Measurements from ENCODE around the gene TNS1. TPM values are rescaled to one million over a fixed set of nuclear protein-coding genes. Genes with fewer than 3 reads are reported as not detected.

The TNS1 gene
- total RNA-seq, 1 donor from 2014 or later, result 1.6 TPM

DNA sequence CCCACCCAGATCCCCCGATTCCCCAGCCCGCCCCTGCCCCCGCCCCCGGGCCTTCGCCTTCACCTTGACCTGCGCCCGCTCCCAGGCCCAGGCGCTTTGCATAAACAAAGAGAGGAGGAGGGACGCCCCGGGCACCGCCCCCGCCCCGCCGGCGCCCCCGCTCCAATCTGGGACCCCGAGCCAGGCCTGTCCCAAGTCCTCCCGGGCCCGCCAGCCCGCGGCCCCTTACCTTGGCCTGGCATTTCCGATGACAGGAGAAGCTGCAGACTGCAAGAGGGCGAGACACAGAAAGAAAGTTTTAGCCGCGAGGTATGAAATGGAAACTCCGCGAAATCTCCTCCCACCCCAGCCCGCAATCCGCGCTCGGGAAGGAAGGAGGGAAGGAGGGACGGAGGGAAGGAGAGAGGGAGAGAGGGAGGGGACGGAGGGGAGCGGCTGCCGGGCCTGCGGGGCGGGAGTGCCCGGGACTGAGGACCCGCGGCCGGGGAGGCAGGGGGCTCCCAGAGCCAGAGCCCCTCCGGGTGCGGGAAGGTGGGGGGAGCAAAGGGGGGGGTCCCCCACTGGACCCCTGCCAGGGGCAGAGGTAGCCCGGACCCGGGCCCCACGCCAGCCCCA is 24.2 kb downstream of the TNS1 start:
- DNase-seq (ENCODE audit: low read depth), result no peak
- no peaks in the 10 kb centered on the region for H3K36me3 ChIP-seq (ENCODE audit: control insufficient read depth, insufficient read depth, low read length)

DNA sequence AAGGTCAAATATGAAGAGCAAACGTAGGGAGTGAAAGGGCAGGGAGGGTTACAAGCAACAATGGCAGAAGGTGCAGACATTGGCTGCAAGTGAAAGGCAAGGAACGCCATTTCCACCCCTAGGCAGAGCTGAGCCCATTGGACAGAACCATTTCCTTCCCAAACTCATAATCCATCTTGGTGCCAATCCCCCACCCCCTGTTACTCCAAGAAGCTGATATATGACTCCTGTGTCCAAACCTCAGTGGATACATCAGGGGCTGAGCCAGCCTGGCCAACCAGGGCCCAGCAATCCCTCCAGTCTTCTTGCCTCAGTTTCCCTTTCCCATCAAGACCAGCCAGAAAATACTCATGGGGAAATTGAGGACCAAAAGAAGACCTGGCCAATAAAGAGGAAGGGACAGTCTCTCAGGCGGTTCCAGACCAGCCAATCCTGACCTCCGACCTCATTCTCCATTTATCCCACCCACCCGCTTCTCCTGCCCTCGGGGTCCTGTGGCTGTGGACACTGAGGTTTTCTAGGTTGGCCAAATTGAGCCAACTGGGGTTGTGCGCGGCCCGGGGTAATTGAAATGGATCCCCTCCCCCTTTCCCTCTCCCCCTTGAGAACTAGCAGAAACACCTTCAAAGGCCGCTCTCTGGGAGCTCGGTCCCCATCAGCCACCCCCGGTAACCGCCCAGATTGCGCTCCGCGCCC is 24.8 kb downstream of the TNS1 start:
- peaks cover 4% of the 10 kb centered on the region for H3K27me3 ChIP-seq (ENCODE audit: control insufficient read depth, insufficient read depth, low read length)
- TF ChIP-seq, protein P1, sequence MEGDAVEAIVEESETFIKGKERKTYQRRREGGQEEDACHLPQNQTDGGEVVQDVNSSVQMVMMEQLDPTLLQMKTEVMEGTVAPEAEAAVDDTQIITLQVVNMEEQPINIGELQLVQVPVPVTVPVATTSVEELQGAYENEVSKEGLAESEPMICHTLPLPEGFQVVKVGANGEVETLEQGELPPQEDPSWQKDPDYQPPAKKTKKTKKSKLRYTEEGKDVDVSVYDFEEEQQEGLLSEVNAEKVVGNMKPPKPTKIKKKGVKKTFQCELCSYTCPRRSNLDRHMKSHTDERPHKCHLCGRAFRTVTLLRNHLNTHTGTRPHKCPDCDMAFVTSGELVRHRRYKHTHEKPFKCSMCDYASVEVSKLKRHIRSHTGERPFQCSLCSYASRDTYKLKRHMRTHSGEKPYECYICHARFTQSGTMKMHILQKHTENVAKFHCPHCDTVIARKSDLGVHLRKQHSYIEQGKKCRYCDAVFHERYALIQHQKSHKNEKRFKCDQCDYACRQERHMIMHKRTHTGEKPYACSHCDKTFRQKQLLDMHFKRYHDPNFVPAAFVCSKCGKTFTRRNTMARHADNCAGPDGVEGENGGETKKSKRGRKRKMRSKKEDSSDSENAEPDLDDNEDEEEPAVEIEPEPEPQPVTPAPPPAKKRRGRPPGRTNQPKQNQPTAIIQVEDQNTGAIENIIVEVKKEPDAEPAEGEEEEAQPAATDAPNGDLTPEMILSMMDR (IDR thresholded peaks at IDR 0.05; ENCODE audit: insufficient read depth, low read length, severe bottlenecking), result no peak
- H3K36me3 ChIP-seq (ENCODE audit: control insufficient read depth, insufficient read depth, low read length), result no peaks in the 10 kb centered on the region
- DNase-seq (ENCODE audit: low read depth) (no peak), FAIRE-seq (no peak)
- H3K4me3 ChIP-seq (ENCODE audit: low read depth, low read length), result no peak overlapping the region

More for the DNA sequence above, 24.2 kb downstream of the TNS1 start:
- FAIRE-seq, result no peak
- Histone ChIP-seq H3K27me3 (ENCODE audit: control insufficient read depth, insufficient read depth, low read length) (peaks cover 4% of the 10 kb centered on the region), H3K4me3 (ENCODE audit: low read depth, low read length) (peak overlapping the region; percentile 31)
- TF ChIP-seq, protein P1 (IDR thresholded peaks at IDR 0.05; ENCODE audit: insufficient read depth, low read length, severe bottlenecking), result no peak

GRCh38 chr2:217976301-217976700 is 26.5 kb downstream of the TNS1 start:
- peaks cover 4% of the 10 kb centered on the region for H3K27me3 ChIP-seq (ENCODE audit: control insufficient read depth, insufficient read depth, low read length)
- TF ChIP-seq, protein P1 (IDR thresholded peaks at IDR 0.05; ENCODE audit: insufficient read depth, low read length, severe bottlenecking), result no peak
- no peaks in the 10 kb centered on the region for H3K36me3 ChIP-seq (ENCODE audit: control insufficient read depth, insufficient read depth, low read length)
- FAIRE-seq, result no peak
- no peak for DNase-seq (ENCODE audit: low read depth)
- no peak overlapping the region for H3K4me3 ChIP-seq (ENCODE audit: low read depth, low read length)

- TF ChIP-seq, protein P1 (IDR thresholded peaks at IDR 0.05; ENCODE audit: insufficient read depth, low read length, severe bottlenecking), result no peak
- no peaks in the 10 kb centered on the region for H3K36me3 ChIP-seq (ENCODE audit: control insufficient read depth, insufficient read depth, low read length)
- peaks cover 4% of the 10 kb centered on the region for H3K27me3 ChIP-seq (ENCODE audit: control insufficient read depth, insufficient read depth, low read length)
- DNase-seq (ENCODE audit: low read depth) (no peak), FAIRE-seq (no peak)
- H3K4me3 ChIP-seq (ENCODE audit: low read depth, low read length), result no peak overlapping the region
Measured at GRCh38 chr2:217975626-217976025, 27.2 kb downstream of the TNS1 start.

DNA sequence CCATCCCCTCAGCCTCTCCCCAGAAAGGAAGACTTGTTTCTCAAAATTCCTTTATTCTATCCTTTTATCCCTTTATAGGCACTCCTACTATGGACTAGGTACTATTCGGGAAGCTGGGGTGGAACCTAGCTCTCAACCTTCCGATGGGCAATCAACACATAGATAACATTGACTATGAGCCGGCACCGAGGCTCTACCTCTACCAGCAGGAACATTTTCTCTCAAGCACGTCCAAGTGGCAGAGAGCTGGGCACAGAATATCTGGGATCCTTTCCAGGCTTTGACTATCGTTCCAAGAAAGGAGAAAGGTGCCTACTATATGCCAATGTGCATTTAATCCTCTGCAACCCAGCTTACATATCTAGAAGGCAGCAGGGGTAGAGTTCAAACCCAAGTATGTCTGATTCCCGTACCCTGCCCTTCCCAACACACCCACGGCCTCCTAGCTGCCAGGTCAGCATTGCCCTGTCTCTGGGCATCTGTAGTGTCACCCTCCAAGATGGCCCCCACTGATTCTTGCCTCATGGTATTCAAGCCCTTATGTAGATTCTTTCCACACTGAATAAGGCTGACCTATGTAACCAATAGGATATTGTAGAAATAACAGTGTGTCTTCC is 28.3 kb downstream of the TNS1 start:
- no peaks in the 10 kb centered on the region for H3K36me3 ChIP-seq (ENCODE audit: control insufficient read depth, insufficient read depth, low read length)
- FAIRE-seq (no peak), DNase-seq (ENCODE audit: low read depth) (no peak)
- H3K4me3 ChIP-seq (ENCODE audit: low read depth, low read length), result no peak overlapping the region
- peaks cover 4% of the 10 kb centered on the region for H3K27me3 ChIP-seq (ENCODE audit: control insufficient read depth, insufficient read depth, low read length)
- TF ChIP-seq, protein P1 (IDR thresholded peaks at IDR 0.05; ENCODE audit: insufficient read depth, low read length, severe bottlenecking), result no peak
